Fibroblast of skin of left quadriceps (primary cell): Measurements from ENCODE around the gene ZMYM2.

Experiments
- DNase-seq, 2 experiments: peaks; one replicate each; pipeline ENCODE4 v3.0.0-alpha.2; 2013; ENCODE audit warnings: low read depth in 2 of 2

ZMYM2 gene

DNA sequence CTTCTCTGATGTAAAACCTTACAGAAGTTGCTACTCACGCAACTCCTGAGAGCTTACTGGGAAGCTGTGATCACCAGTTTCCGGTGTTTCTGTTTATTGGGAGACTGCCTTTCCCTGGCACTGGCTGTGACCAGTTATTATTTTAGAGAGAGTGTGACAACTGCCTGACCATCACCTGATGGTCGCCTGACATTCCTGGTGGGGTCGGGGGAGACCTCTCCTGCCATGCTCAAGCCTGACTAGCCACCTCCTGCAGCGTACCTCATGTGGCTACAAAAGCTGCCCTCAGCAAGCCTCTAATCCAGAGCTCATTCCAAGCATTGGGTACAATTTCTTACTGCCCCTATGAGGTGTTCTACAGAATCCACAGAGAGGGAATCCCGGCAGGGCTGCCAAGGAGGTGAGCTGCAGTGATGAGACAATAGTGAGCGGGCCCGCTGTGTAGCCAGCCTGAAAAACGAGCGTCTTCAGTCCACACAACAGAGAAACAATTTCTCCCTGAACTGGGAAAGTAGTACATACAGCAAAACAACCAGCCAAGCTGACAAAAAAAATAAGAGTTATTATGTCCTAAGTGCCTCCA lies 173.6 kb downstream of the ZMYM2 start:
- DNase-seq = no peak

DNA sequence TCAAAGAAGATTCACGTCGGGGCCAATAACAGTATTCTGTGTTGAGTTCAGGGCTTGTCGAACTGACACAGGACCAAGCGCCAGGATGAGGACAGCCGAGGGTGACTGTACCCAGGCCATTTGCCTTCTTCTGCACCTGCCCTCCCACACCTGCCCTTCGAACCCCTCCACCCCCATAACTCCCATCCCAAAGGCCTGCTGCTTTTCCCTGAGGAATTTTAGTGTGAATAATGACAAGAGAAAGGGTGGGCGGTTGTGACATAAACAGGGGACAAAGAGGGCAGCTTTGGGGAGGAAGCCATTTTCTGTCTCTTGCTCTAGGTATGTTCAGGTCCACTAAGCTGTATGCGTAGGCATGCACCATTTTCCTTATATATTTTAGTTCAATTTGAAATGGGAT lies 176.2 kb downstream of the ZMYM2 start:
- no peak for DNase-seq

GRCh38 chr13:20136781-20137703 lies 178.5 kb downstream of the ZMYM2 start:
- no peak for DNase-seq

- no peak for DNase-seq
These were observed 179.3 kb downstream of the ZMYM2 start for GRCh38 chr13:20137875-20138274.

DNA sequence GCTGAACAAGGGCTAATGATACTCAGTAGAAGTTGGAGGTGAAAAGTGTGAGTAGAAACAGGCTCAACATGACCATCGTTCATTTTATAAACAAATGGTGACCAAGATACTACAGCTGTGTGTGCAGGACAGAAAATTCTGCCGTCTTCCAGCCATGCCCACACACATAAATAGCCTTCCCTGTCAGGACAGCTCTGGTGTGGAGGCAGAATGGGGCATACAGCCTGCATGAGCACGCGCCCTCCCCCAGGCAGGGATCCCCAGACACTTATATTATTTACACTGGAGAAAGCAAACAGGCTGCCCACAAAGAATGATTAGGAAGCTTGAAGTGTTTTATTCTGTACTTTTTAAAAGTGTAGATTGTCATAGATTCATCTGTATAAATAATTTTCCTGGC lies 182.0 kb downstream of the ZMYM2 start:
- no peak for DNase-seq
